H1 (cell line): ENCODE results near the gene MRPL4. TPM values are rescaled to one million over a fixed set of nuclear protein-coding genes. Genes with fewer than 3 reads are reported as not detected.

Experiments
- CTCF ChIA-PET: fragments of 300-600 bp; sonication (Branson Sonifier 250); formaldehyde crosslinking; loops from one replicate; lab custom pipeline; 2021; ENCODE audit not compliant: partially characterized antibody; lab: Charles Lee
- POLR2A ChIA-PET: fragments of 300-600 bp; sonication (Branson Sonifier 250); formaldehyde crosslinking; loops from one replicate; lab custom pipeline; 2021; ENCODE audit warnings: inconsistent platforms; ENCODE audit not compliant: partially characterized antibody; lab: Charles Lee
- DNase-seq, 2 experiments: peaks; one replicate each; pipeline versions ENCODE4 v3.0.0 to v3.0.0-alpha.2; 2010 to 2022; ENCODE audit warnings: low spot score in 2 of 2, low read depth in 1 of 2, mixed read lengths in 1 of 2
- FAIRE-seq: peaks from 2 replicates; lab custom pipeline; 2011; peaks lifted over from hg19 to GRCh38; lab: Jason Lieb, UNC
- H2AFZ ChIP-seq: 2 replicates; pipeline ENCODE4 v1.8.1; 2012; ENCODE audit warnings: low read length, inconsistent platforms
- H2AK5ac ChIP-seq: 2 replicates; pipeline ENCODE4 v1.6.1; 2013; ENCODE audit warnings: low read depth, low read length
- H2BK120ac ChIP-seq: replicated peaks from 2 replicates; pipeline ENCODE3; 2013; ENCODE audit warnings: low read depth, low read length, inconsistent platforms
- H2BK12ac ChIP-seq: 2 replicates; pipeline ENCODE4 v1.6.1; 2013; ENCODE audit warnings: low read depth, low read length
- H2BK15ac ChIP-seq: 2 replicates; pipeline ENCODE4 v1.6.1; 2013; ENCODE audit warnings: low read length
- H2BK20ac ChIP-seq: 2 replicates; pipeline ENCODE4 v1.6.1; 2013; ENCODE audit warnings: low read length
- H2BK5ac ChIP-seq: 2 replicates; pipeline ENCODE4 v1.6.1; 2013; ENCODE audit warnings: low read depth, low read length
- H3K14ac ChIP-seq: 2 replicates; pipeline ENCODE4 v1.6.1; 2013; ENCODE audit warnings: inconsistent platforms; ENCODE audit not compliant: insufficient read length
- H3K18ac ChIP-seq: 2 replicates; pipeline ENCODE4 v1.6.1; 2013; ENCODE audit warnings: low read length; ENCODE audit errors: extremely low read depth
- H3K23ac ChIP-seq: 2 replicates; pipeline ENCODE4 v1.6.1; 2013; ENCODE audit warnings: inconsistent platforms; ENCODE audit not compliant: insufficient read length
- H3K23me2 ChIP-seq: 2 replicates; pipeline ENCODE4 v1.6.1; 2013; ENCODE audit warnings: low read depth, low read length
- H3K27ac ChIP-seq: 2 replicates; pipeline ENCODE4 v1.6.1; 2011; ENCODE audit warnings: low read depth, low read length, inconsistent platforms
- H3K27me3 ChIP-seq, 4 experiments: replicated peaks in 1 of 4; 1 replicate in 1 of 4; 2 replicates in 3 of 4; pipeline versions ENCODE4 v1.6.1 to v1.8.1; 2011 to 2013; ENCODE audit warnings: low read length in 3 of 4, mild to moderate bottlenecking in 3 of 4, inconsistent platforms in 2 of 4, mixed read lengths in 2 of 4, moderate library complexity in 1 of 4; ENCODE audit not compliant: control insufficient read depth in 3 of 4, insufficient read depth in 3 of 4; ENCODE audit errors: extremely low read depth in 1 of 4
- H3K36me3 ChIP-seq, 4 experiments: 2 replicates each; pipeline versions ENCODE4 v1.6.1 to v1.8.1; 2011 to 2013; ENCODE audit warnings: mild to moderate bottlenecking in 4 of 4, low read length in 3 of 4, moderate library complexity in 2 of 4, control low read depth in 1 of 4, inconsistent platforms in 1 of 4; ENCODE audit not compliant: insufficient read depth in 4 of 4, control insufficient read depth in 2 of 4
- H3K4ac ChIP-seq: replicated peaks from 2 replicates; pipeline ENCODE3; 2013; ENCODE audit warnings: low read length, low read depth, mixed read lengths, inconsistent platforms; ENCODE audit not compliant: insufficient read length
- H3K4me1 ChIP-seq, 4 experiments: replicated peaks in 1 of 4; 1 replicate in 1 of 4; 2 replicates in 3 of 4; pipeline versions ENCODE4 v1.6.1 to v1.8.1; 2011 to 2013; ENCODE audit warnings: low read length in 3 of 4, inconsistent platforms in 2 of 4, mixed read lengths in 1 of 4; ENCODE audit not compliant: insufficient read depth in 4 of 4, control insufficient read depth in 3 of 4
- H3K4me2 ChIP-seq, 2 experiments: 2 replicates each; pipeline versions ENCODE4 v1.6.1 to v1.8.1; 2011 to 2013; ENCODE audit warnings: low read depth in 2 of 2, low read length in 2 of 2, control low read depth in 1 of 2, inconsistent platforms in 1 of 2, mild to moderate bottlenecking in 1 of 2; ENCODE audit not compliant: insufficient read depth in 1 of 2
- H3K4me3 ChIP-seq, 4 experiments: fragments of 200-600, 300-600 bp in 1 of 4; sonication (generic), shearing (Covaris generic), sonication (Bioruptor Twin) in 1 of 4; 2 replicates each; pipeline versions ENCODE4 v1.5.1 to v1.8.1; 2011 to 2016; ENCODE audit warnings: low read length in 4 of 4, low read depth in 3 of 4, control low read depth in 2 of 4, inconsistent platforms in 2 of 4, mild to moderate bottlenecking in 2 of 4, mixed read lengths in 1 of 4, moderate library complexity in 1 of 4; ENCODE audit not compliant: insufficient read depth in 2 of 4; ENCODE audit errors: extremely low read depth in 1 of 4
- H3K56ac ChIP-seq: replicated peaks from 2 replicates; pipeline ENCODE3; 2013; ENCODE audit warnings: low read depth, mild to moderate bottlenecking, mixed read lengths, low read length, inconsistent platforms; ENCODE audit not compliant: insufficient read length
- H3K79me1 ChIP-seq: 2 replicates; pipeline ENCODE4 v1.6.1; 2013; ENCODE audit warnings: low read depth, low read length, control low read depth
- H3K79me2 ChIP-seq, 2 experiments: 2 replicates each; pipeline versions ENCODE4 v1.6.1 to v1.8.1; 2012 to 2013; ENCODE audit warnings: low read length in 2 of 2, mild to moderate bottlenecking in 2 of 2, inconsistent platforms in 1 of 2; ENCODE audit not compliant: insufficient read depth in 2 of 2, control insufficient read depth in 1 of 2
- H3K9ac ChIP-seq, 4 experiments: replicated peaks in 1 of 4; 1 replicate in 1 of 4; 2 replicates in 3 of 4; pipeline versions ENCODE4 v1.6.1 to v1.8.1; 2011 to 2013; ENCODE audit warnings: low read depth in 3 of 4, low read length in 3 of 4, control low read depth in 2 of 4, mild to moderate bottlenecking in 2 of 4, moderate library complexity in 2 of 4, inconsistent platforms in 1 of 4; ENCODE audit errors: extremely low read depth in 1 of 4
- H3K9me3 ChIP-seq, 2 experiments: 2 replicates each; pipeline versions ENCODE4 v1.6.1 to v1.8.1; 2012 to 2013; ENCODE audit warnings: mild to moderate bottlenecking in 2 of 2, moderate library complexity in 2 of 2, control low read depth in 1 of 2, inconsistent platforms in 1 of 2, low read depth in 1 of 2, low read length in 1 of 2, mixed read lengths in 1 of 2; ENCODE audit not compliant: insufficient read depth in 2 of 2
- H4K20me1 ChIP-seq, 2 experiments: replicated peaks in 1 of 2; 2 replicates each; pipeline versions ENCODE3 to v1.8.1; 2011 to 2013; ENCODE audit warnings: inconsistent platforms in 2 of 2, low read length in 2 of 2, mild to moderate bottlenecking in 1 of 2; ENCODE audit not compliant: insufficient read depth in 2 of 2, control insufficient read depth in 1 of 2
- H4K5ac ChIP-seq: 2 replicates; pipeline ENCODE4 v1.6.1; 2013; ENCODE audit warnings: low read length, low read depth, mixed read lengths, inconsistent platforms; ENCODE audit not compliant: insufficient read length
- H4K8ac ChIP-seq: 2 replicates; pipeline ENCODE4 v1.8.0; 2013; ENCODE audit warnings: mild to moderate bottlenecking, moderate library complexity, low read length, inconsistent platforms; ENCODE audit not compliant: insufficient read depth; ENCODE audit errors: extremely low read depth
- H4K91ac ChIP-seq: replicated peaks from 2 replicates; pipeline ENCODE3; 2013; ENCODE audit warnings: low read length, mixed read lengths, inconsistent platforms; ENCODE audit not compliant: insufficient read length
- BRCA1 ChIP-seq: IDR thresholded peaks from 2 replicates; pipeline ENCODE4 v1.6.1; 2012; ENCODE audit warnings: low read depth, low read length, improper control_type of control experiment
- CREB1 ChIP-seq: IDR thresholded peaks from 2 replicates; pipeline ENCODE4 v1.6.1; 2012; ENCODE audit warnings: inconsistent platforms
- E2F6 ChIP-seq: IDR thresholded peaks from 2 replicates; pipeline ENCODE4 v1.6.1; 2012; ENCODE audit warnings: inconsistent platforms
- GABPA ChIP-seq: IDR thresholded peaks from 2 replicates; pipeline ENCODE4 v1.6.1; 2011; ENCODE audit warnings: mild to moderate bottlenecking, low read length, moderate library complexity, borderline replicate concordance; ENCODE audit not compliant: insufficient read depth
- HDAC2 ChIP-seq, 2 experiments: fragments of 300-600 bp in 1 of 2; sonication (generic) in 1 of 2; IDR thresholded peaks; 2 replicates each; pipeline ENCODE4 v1.6.1; 2011 to 2012; ENCODE audit warnings: low read depth in 2 of 2, low read length in 2 of 2, mild to moderate bottlenecking in 2 of 2, moderate library complexity in 2 of 2, borderline replicate concordance in 1 of 2, inconsistent platforms in 1 of 2
- JUN ChIP-seq: IDR thresholded peaks from 2 replicates; pipeline ENCODE4 v1.6.1; 2011; ENCODE audit warnings: low read depth, mild to moderate bottlenecking, improper control_type of control experiment, low read length
- POLR2A ChIP-seq, 2 experiments: IDR thresholded peaks; 1 replicate in 1 of 2; 2 replicates in 1 of 2; pipeline ENCODE4 v1.6.1; 2011; ENCODE audit warnings: low read depth in 2 of 2, low read length in 2 of 2, mild to moderate bottlenecking in 2 of 2; ENCODE audit errors: control extremely low read depth in 1 of 2
- RNF2 ChIP-seq: fragments of 200-900, 300-1000 bp; sonication (generic); IDR thresholded peaks from 2 replicates; pipeline ENCODE4 v1.7.1; 2016; ENCODE audit warnings: borderline replicate concordance, low read depth, mild to moderate bottlenecking, antibody characterized with exemption, low read length; ENCODE audit not compliant: poor library complexity, severe bottlenecking; ENCODE audit errors: missing control alignments
- SIRT6 ChIP-seq: IDR thresholded peaks from one replicate; pipeline ENCODE4 v1.7.1; 2012; ENCODE audit warnings: low read length, inconsistent platforms
- SUZ12 ChIP-seq: fragments of 200-600 bp; sonication (generic); IDR thresholded peaks from 2 replicates; pipeline ENCODE4 v1.6.1; 2012; ENCODE audit warnings: mild to moderate bottlenecking, inconsistent platforms, low read length, moderate library complexity, mixed read lengths
- WGBS, 2 experiments: shearing (Covaris generic) in 1 of 2; methylation state at CpG; one replicate each; pipeline versions ENCODE4 v1.1.6 to v1.1.7; 2013 to 2015; ENCODE audit warnings: low lambda C conversion rate in 2 of 2, mixed read lengths in 2 of 2, inconsistent platforms in 1 of 2, low coverage in 1 of 2, missing lambda C conversion rate in 1 of 2; ENCODE audit not compliant: insufficient replicate concordance in 2 of 2, insufficient coverage in 1 of 2, insufficient read length in 1 of 2; ENCODE audit errors: extremely low coverage in 1 of 2, missing lambda C conversion rate in 1 of 2; 5-methylcytosine and 5-hydroxymethylcytosine counted together
- polyA plus RNA-seq, 7 experiments: library from polyadenylated mRNA; depleted of rRNA in 3 of 7; stranded (reverse) in 5 of 7; unstranded in 2 of 7; fragments of >200 nt in 5 of 7; fragments of 200-250 nt in 2 of 7; gene quantifications; 1 replicate in 5 of 7; 2 replicates in 1 of 7; 4 replicates in 1 of 7; pipeline versions ENCODE4 v1.2.1 to v1.2.3, GENCODE V29; 2011 to 2013; ENCODE audit warnings: missing spikeins in 2 of 7, mixed read lengths in 2 of 7
- total RNA-seq: library from RNA; stranded (reverse); fragmentation: NEBNext Ultra II Directional; extraction: Animal tissue kit (Norgen Biotek cat#: 25700); gene quantifications from 2 replicates; pipeline ENCODE4 v1.2.1, GENCODE V29; 2021

The MRPL4 gene
- total and polyA plus RNA-seq, 2 of the 8 experiments (the other 6 are each of a cell fraction or from before 2014, with no cell fraction given) = 82.3 to 187 TPM

DNA sequence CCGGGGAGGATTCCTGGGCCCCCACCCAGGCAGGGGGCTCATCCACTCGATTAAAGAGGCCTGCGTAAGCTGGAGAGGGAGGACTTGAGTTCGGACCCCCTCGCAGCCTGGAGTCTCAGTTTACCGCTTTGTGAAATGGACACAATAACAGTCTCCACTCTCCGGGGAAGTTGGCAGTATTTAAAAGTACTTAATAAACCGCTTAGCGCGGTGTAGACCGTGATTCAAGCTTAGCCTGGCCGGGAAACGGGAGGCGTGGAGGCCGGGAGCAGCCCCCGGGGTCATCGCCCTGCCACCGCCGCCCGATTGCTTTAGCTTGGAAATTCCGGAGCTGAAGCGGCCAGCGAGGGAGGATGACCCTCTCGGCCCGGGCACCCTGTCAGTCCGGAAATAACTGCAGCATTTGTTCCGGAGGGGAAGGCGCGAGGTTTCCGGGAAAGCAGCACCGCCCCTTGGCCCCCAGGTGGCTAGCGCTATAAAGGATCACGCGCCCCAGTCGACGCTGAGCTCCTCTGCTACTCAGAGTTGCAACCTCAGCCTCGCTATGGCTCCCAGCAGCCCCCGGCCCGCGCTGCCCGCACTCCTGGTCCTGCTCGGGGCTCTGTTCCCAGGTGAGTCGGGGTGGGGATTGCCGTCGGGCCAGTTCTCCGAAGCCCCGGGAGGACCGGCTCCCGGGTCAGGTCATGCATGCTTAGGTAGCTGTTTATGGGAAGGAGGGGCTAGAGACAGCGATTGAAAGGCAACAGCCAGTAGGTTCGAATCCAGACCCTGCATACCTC lies 18.8 kb downstream of the MRPL4 start, which contains the start of gene ICAM1:
ICAM1 (plus strand) TSS at position 505 of the 779 bp plus-strand sequence; CDS start at position 545, 40 bp downstream.
- no peak for FAIRE-seq
- no peak within 1 kb of the TSS for H3K27ac ChIP-seq
- no peak within 1 kb of the TSS for H2BK20ac ChIP-seq
- TF ChIP-seq JUN = no peak
- peak; percentile 1; the same call in 1 of the 2 replicates for TF ChIP-seq SUZ12
- peak in 1 of 2 experiments; percentile 60; a peak in 2 of 3 replicates for TF ChIP-seq POLR2A (IDR thresholded peaks at IDR 0.05; ENCODE audit: control extremely low read depth in 1 of 2, low read depth in 2 of 2, low read length in 2 of 2)
- peak; percentile 45; the same call in 1 of the 2 replicates for TF ChIP-seq GABPA
- peak; percentile 89 for TF ChIP-seq E2F6
- no peak for TF ChIP-seq RNF2
- no peak for TF ChIP-seq SIRT6
- no peak for TF ChIP-seq BRCA1
- peak in 1 of 2 experiments; percentile 48; a peak in 1 of 4 replicates for TF ChIP-seq HDAC2 (IDR thresholded peaks at IDR 0.05; ENCODE audit: borderline replicate concordance in 1 of 2, low read depth in 2 of 2, low read length in 2 of 2)
- no peak for TF ChIP-seq CREB1

More for the DNA sequence above, 18.8 kb downstream of the MRPL4 start, which contains the start of gene ICAM1:
- peak within 1 kb of the TSS; percentile 30 to 59 (median 38) for H3K4me3 ChIP-seq
- H2AK5ac ChIP-seq = no peak within 1 kb of the TSS
- no peak within 1 kb of the TSS for H4K5ac ChIP-seq
- peak within 1 kb of the TSS; percentile 78 for H3K18ac ChIP-seq
- H3K79me2 ChIP-seq = no peaks in the 10 kb centered on the region
- peak within 1 kb of the TSS; percentile 43; the same call in 1 of the 2 replicates for H2BK12ac ChIP-seq
- H2BK5ac ChIP-seq = 0 out of 2 replicates have a peak within 1 kb of the TSS, but pooled peaks have one; percentile 9
- H3K27me3 ChIP-seq = peaks cover 9 to 25% (median 23%) of the 10 kb centered on the region in 4 experiments
- WGBS, 2 experiments = 6% methylated on average over 47 of the region's 51 CpGs; no CpG with 5 or more reads in 1 of the 2 experiments
- peak within 1 kb of the TSS; percentile 70 to 75 for H3K4me2 ChIP-seq
- H3K4me1 ChIP-seq = peaks cover 0 to 8% (median 5%) of the 10 kb centered on the region in 4 experiments; a peak in 5 of 7 replicates
- peak within 1 kb of the TSS; percentile 88 for H4K91ac ChIP-seq
- ChIA-PET CTCF (interaction anchor here (0.5 to 9.4 kb wide), 32 partner anchors 11 to 252 kb away, joined by 3 to 122 read pairs (median 4); partner anchors contain the start of genes ICAM4, ICAM5 and TYK2), POLR2A (interaction anchor here (0.6 to 3.3 kb wide), 24 partner anchors 9 to 154 kb away, joined by 3 to 28 read pairs (median 6); partner anchors contain the start of genes DNMT1, ICAM4, ICAM5 and RAVER1)
- H3K4ac ChIP-seq = peak within 1 kb of the TSS; percentile 33
- no peaks in the 10 kb centered on the region for H3K79me1 ChIP-seq
- peak within 1 kb of the TSS; percentile 80 for H4K8ac ChIP-seq
- H3K14ac ChIP-seq = no peak within 1 kb of the TSS
- peak in 1 of 2 experiments; percentile 87 for DNase-seq
- H3K56ac ChIP-seq = peak within 1 kb of the TSS; percentile 36
- H4K20me1 ChIP-seq = no peaks in the 10 kb centered on the region
- H3K9ac ChIP-seq = no peak within 1 kb of the TSS; a peak in 1 of 7 replicates
- 0 out of 2 replicates have a peak within 1 kb of the TSS, but pooled peaks have one; percentile 81 for H2BK15ac ChIP-seq
- no peaks in the 10 kb centered on the region for H3K9me3 ChIP-seq
- no peak within 1 kb of the TSS for H3K23ac ChIP-seq
- H3K36me3 ChIP-seq = no peaks in the 10 kb centered on the region
- peaks cover 11% of the 10 kb centered on the region; the same call in 1 of the 2 replicates for H3K23me2 ChIP-seq
- H2BK120ac ChIP-seq = no peak within 1 kb of the TSS
- no peak within 1 kb of the TSS; the same call in 1 of the 2 replicates for H2AFZ ChIP-seq
